GM21825 (cell line): ENCODE results near the gene ELFN2.

Experiments used
- ATAC-seq: cut with Tn5 transposase; IDR thresholded peaks from one replicate; pipeline ENCODE4 v1.9.1; 2021; ENCODE audit warnings: mild to moderate bottlenecking, moderate library complexity; ENCODE audit not compliant: unreplicated experiment

ELFN2 gene

DNA sequence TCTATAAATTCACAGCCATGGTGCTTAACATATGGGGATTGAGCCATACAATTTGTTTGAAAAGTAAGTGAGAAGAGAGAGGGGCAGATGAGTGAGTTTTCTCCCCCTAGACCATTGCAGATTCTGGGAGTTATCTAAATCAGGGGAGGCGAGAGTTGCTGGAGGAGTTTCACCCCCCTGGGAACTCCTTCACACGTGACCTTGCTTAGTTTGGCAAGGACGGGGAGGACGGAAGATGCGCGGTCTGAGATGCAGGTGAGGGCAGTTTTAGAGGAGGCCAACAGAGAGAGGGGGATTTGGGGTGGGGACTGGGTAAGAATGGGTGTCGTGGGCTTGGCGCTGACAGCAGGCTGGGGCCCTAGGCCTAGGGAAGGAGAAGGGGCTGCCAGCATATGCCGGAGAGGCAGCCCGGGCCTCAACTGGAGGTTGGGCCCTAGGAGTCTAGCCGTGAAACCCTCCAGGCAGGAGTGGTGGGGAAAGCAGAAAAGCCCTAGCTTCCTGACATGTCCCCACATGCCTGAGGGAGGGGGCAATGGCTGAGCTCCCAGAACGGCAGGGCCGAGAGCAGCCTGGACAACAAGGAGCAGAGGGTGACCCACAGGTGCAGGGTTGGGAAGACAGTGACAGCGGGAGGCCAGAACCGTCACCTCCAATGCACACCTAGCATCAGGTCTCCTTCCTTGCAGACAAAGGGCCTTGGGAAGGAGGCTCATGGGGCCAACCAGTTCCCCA is 63.9 kb downstream of the ELFN2 start:
- no peak for ATAC-seq

DNA sequence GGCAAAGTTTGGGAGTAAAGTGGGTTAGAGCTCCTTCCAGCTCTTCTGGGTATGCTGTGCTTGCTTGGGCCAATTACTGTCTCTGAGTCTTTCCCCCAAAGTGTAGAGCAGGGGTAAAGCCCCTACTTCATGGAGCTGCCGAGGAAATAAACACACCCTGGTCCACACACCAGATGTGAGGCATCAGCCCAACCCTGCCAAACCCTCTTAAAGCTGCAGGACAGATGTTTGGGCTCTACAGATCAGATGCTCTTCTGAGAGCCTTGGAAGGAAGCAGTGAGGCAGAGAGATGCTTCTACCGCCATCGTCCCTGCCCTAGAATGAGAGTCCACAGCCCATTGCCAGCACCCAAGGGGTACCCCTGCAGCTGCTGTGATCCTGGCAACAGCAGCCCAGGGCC is 64.7 kb downstream of the ELFN2 start:
- no peak for ATAC-seq

DNA sequence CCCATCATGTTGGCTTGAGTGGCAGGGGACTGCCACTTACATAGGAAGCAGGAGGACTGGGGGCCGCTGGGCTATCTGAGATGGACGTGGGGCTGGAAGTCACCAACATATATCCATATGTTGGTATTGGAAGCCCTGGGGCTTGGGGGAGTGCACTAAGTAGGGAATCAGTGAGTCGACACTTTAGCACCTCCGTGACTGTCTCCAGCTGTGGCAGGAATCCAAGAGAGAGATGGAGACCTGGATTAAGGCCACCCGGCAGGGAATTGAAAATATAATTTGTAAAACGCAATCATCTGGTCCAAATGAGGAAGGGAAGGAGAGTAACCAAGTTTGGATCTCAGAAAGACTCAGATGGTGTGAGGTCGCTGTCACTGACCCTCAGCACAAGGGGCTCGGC is 68.4 kb downstream of the ELFN2 start:
- no peak for ATAC-seq

DNA sequence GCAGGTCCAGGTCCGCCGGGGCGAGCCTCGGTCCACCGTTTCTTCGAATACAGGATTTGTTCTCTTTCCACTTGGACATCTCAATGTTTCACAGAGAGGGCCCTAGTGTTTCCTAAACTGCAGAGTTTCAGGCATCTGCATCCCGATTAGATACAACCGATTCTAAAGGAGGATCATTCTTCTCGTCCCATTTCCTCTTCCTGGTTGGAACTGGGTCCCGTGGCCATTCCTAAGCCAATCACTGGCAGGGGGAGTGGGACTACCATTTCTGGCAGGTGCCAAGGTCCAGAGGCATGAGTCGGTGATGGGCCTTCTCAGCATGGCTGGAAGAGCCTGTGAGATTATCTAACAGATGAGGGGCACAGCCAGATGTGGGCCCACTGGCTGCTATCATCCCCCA is 68.9 kb downstream of the ELFN2 start:
- ATAC-seq, result no peak

DNA sequence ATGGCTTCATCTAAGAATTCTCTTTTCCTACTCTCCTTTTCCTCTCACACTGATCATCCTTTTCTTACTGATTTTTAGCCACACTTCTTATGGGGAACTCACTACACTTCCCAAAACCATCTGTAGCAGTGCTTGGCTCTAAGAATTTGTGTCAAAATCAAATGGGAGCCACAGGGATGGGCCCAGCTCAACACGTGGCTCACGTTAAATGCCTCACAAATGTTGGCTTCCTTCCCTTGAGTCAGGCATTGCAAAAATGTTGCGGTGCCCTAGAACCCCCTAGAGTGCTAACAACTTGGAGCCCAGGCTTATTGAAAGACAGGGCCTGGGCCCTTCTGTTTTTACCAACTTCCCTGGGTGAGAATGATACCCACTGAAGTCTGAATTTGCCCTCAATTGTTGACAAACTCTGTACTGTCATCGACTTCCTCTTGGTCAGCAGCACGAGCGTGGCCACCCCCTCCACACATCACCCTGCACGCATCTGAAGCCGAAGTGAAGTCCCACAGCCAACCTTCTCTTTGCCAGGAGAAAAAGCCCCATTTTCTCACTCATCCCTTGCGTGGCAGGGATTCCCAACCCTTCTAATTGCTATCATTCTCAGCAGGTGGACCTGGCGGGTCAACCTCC is 69.7 kb downstream of the ELFN2 start:
- ATAC-seq, result no peak

DNA sequence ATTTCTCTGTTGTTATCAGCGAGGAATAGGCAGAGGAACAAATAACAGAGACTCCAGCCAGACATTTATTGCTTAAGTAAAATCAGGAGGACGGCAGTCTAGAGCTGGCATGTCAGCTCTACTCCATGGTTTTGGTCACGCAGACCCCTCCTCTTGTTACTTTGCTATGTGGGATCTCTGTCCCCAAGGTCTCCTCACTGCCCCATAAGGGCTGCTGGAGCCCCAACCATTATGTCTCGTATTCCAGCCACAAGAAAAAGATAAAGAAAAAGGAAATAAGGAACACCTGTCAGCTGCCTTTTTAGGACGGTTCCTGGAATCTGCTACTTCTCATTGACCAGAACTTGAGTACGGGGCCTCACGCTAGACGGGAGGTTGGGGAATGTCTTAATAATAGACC is 70.4 kb downstream of the ELFN2 start:
- ATAC-seq, result no peak

DNA sequence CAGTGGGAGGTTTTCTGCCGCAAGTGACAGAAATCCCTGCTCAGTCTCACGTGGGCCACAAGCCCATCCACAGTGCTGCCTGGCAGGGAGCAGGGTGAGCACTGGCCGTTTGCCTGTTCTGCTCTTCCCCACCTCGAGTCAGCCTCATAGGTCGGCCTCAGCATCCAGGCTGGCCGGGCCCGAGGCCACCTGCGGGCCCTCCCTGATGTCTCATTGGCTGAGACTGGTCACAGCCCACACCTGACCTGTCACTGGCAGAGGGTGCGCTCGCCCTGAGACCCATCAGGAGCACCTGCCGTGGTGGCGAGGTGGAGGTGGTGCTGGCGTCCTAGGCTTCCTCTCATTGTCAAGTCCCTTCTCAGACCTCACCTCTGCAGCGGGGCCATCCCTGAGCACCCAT is 72.1 kb downstream of the ELFN2 start:
- ATAC-seq, result no peak

DNA sequence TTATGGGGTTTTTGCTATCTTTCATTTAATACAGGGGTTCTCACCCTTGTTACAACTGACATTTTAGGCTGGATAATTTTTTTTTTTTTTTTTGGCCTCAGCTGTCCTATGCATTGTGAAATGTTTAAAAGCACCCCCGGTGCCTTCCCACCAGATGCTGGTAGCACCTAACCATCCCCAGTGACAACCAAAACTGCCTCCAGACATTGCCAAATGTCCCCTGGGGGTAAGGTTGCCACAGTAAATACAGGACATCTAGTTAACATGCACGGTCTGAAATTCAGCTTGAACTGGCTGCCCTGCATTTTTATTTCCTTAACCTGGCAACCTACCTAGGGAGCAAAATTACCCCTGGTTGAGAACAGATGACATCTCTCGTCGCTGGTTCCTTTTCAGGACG is 72.6 kb downstream of the ELFN2 start:
- ATAC-seq, result no peak

DNA sequence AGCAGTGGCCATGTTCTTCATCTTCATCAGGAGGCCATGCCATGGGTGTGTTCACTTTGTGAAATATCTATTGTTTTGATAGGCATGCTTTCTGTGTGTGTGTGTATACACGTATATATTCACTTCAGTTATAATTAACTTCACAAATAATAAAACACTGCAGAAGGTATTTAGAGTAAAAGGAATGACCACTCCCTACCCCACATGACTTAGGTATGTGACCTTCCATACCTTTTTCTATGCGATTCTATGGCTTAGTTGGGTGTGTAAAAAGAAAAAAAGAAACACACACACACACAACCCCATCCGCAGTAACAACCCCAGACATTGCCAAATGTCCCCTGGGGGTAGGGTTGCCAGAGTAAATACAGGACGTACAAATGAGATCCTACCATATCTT is 73.0 kb downstream of the ELFN2 start:
- no peak for ATAC-seq

DNA sequence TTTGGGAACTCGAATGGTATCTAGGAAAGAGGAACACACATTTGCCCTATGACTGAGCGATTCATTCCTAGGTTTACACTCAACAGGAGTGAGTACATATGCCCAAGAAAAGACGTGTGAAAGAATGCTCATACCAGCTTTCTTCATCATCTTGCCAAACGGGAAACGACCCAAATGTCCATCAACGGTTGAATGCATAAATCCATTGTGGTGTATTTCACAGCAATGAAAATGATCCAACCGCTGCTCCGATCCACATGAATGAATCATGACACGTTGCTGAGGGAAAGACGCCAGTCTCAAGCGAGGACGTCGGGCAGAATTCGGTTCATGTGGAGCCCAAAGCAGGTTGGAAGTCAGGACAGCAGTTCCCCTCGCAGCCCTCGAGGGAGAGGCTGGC is 73.4 kb downstream of the ELFN2 start:
- no peak for ATAC-seq

DNA sequence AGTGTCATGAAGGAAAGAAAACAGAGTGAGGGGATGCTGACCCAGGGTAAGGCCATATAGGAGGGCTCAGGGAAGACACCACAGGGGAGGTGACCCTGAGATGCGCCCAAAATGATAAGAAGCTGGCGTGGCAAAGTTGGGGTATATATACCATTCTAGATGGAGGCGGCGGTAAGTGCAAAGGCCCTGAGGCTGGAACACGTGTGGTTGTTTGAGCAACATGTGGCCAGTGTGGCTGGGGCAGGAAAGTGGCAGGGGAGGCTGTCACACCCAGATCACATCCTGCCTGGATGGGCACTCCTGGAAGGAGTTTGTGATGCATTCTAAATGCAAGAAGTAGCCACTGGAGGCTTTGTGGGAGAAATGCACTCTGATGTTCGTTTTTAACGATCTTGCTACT is 74.8 kb downstream of the ELFN2 start:
- ATAC-seq, result no peak

DNA sequence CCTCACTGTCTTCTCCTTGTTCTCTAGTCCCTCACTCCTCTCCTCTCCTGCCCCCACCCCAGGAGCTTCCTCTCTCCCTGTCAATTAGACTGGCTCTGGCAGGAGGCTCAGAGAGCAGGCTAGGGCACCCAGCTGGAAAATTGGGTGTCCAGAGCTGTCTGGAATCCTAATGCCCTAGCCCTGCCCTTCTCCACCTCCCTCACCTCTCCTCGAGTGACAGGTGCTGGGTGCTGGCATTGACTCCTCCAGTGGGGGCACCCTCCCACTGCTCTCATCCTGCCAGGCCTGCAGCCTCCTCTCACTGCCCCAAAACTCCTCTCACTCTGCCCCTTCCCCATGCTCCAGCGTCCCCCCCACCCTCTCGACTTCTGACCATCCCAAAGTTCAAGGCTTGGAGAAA is 76.0 kb downstream of the ELFN2 start:
- no peak for ATAC-seq

DNA sequence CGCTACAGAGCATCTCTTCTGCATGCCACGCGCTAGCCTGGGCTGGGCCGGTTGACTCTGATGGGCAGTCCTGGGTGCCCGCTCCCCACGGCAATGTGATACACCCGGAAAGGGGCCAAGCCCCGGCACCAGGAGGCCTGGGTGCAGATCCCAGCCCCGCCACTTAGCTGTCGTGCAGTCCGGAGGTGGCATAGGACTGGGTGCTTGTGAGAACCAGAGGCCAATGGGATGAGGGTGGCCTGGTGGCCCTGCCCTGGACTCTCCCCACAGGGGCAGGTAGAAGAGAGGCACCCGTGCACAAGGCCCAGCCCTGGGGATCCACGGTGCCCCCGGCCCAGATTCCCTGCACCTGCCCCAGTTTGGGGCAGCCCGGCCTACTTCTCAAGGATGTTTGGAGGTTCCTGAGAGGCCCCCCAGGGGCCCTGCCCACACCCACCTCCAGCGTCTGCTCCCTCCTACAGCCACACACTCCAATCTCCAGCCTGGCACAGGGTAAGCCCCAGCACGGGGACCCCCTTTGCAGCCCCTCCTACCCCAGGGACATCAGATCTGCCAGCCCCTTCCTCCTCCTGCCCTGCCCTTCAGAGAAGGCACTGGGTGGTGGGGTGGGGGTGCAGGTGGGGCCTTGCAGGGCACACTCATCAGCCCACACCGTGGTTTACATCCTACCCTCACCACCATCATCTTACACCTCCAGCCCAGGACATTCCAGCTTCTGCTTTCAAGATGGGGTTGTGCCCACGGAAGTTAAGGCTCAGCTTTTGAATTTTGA is 78.0 kb downstream of the ELFN2 start:
- ATAC-seq, result no peak

DNA sequence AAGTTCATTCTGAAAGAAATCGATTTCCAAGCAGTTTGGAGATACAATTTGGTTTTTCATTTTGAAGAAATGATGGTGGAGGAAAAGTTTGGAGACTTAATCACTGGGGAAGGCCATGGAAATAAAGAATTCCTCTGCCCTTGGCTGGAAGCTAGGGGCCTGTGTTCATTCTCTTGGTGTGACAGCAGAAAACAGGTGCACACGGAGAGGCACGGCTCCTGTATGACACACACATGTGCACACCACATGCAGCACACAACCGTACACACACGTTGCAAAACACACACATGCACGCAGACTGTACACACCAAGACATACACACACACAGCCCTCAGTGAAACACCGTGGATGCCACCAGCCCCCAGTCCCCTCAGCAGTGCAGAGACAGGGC is 80.8 kb downstream of the ELFN2 start:
- no peak for ATAC-seq

DNA sequence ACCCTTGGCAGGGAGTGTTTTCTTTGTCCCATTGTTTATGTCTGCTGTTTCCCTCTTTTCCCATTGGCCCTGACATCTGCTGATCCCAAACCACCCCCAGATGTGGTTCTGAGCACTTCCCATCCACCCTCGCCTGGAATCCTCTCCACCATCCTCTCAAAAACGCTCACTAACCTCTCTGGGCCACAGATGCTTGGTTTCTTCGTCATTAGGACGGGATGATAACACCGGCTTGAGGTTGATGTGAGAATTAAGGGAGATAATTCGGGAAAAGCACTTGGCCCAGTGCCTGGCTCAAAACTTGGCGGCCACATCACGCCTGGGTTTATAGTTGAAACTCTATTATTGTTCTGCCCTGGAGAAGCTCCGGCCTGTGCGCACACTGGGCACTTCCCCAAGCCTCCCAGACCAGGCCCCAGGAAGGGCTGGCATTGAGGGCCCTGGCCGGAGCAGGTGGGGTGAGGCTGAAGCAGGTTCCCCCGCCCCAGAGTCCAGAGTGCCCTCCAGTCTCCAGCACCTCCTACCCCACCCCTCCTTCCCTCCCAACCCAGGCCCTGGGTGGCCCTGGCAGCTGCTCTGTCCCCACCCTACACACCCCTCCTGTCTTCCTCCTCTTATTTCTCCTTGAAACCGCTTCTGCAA is 81.3 kb downstream of the ELFN2 start:
- no peak for ATAC-seq

DNA sequence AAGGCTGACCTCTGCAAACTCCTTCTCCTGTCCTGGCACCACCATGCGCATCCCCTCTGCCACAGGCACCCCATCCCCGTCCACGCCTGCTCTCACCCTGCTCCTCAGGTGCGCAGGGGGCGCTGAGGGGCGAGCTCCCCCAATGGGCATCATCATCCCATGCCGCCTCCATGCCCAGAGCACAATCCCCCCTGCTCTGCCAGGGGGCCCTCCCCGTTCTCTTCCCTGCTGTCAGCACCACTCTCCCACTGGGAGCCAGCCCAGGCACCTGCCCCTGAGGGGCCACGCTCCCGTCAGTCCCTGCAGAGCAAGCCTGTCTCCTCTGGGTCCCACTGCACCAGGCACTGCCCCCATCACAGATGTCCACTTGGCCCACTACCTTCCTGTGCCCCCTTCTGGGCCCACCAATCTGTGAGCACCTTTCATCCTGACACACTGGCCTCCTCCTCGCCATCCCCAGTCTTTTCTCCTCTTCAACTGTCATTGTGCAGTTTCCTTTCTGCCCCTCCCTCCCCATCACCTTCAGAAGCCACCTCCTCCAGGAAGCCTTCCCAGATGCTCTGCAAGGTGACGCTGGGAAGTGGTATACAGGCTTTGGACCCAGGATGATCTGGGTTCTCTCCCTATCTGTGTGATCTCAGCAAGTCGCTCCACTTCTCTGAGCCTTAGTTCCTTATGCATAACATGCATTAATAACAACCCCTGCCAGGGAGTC is 82.4 kb downstream of the ELFN2 start:
- ATAC-seq, result no peak

DNA sequence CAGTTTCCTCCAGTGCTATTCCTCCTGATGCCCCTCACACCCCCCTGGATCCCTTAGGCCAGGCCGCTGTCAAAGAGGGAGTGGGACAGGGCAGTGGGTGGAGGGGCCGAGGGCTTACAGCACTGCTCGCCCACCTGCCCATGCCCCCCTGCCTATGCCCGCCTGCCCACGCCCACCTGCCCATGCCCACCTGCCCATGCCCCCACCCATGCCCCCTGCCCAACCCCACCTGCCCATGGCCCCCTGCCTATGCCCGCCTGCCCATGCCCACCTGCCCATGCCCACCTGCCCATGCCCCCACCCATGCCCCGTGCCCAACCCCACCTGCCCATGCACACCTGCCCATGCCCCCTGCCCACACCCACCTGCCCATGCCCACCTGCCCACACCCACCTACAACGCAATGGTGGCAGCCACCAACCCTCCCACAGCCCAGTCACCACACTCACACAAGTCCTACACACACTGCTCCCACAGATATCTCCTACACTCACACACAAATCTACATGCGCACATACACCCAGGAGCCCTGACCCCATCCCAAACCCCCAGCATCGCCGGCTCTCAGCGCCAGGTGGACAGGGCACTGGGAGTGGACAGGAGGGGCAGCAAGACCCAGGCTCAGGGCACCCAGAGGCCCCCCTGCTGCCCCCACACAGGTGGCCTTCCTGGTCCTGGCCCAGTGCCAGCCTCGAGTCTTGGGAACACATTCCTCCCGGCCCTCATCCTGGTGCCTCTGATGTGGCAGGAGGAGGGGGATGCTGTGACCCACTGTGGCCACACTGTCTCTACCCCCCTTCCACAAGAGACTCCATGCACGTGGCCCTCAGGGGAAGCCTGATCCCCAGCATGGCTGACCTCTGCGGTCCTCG is 83.2 kb downstream of the ELFN2 start:
- no peak for ATAC-seq

DNA sequence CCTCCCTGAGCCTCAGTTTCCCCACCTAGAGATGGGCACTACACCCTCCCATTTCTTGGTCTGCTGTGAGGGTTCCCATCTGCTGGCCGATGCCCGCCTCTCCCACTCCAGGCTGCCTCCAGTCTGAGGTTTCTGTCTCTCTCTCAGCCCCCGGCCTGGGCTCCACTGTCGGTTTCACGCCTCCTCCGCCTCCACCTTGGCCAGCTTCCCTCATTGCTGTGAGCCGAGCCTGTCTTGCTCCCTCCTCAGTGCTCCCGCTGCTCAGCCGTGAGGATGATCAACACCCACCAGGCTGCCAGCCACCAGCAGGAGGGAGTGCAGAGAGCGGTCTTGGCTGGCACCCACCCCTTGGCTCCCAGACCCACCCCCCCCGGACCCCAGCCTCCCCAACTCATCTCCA is 83.9 kb downstream of the ELFN2 start:
- no peak for ATAC-seq

DNA sequence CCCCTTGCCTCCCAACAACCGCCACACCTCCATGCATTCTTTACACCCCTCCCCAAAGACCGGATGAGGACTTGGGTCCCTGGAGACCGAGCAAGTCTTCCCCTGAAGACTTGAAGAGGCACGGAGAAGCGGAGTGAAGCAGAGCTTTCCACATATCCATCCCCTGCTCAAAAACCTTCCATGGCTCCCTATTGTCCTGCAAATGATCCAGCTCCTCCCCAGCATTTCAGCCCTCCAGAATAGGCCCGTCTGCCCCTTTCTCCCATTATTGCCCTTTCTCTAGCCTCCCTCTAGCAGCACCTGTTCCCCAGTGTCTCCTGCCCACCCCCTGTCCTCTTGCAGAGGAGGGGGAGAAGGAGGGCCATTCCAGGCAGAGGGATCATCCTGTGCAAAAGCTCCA is 85.2 kb downstream of the ELFN2 start:
- no peak for ATAC-seq
